ENCODE measurements around the gene PPY. TPM values are rescaled to one million over a fixed set of nuclear protein-coding genes. Genes with fewer than 3 reads are reported as not detected.

PPY gene
- total and polyA plus RNA-seq, 2 donors (not counting 1 experiment from before 2014, with no cell fraction given): not detected

GRCh38 chr17:43914451-43914850, 27.8 kb downstream of the PPY start:
- no peak overlapping the region for H2AFZ ChIP-seq (ENCODE audit: insufficient read depth, low read depth, low read length, poor library complexity, severe bottlenecking)
- H3K27me3 Mint-ChIP-seq: peaks cover 8% of the 10 kb centered on the region
- WGBS (ENCODE audit: insufficient coverage): no CpG with 5 or more reads among the region's 2 CpGs
- no peaks in the 10 kb centered on the region for H3K9me3 ChIP-seq (ENCODE audit: control extremely low read depth in 1 of 3, control insufficient read depth in 2 of 3, insufficient read depth in 1 of 3, low read length in 2 of 3)
- intact Hi-C loops (cut with micrococcal nuclease): no loop called here
- no peaks in the 10 kb centered on the region for H4K20me1 ChIP-seq (ENCODE audit: control insufficient read depth, insufficient read depth, low read length, poor library complexity, severe bottlenecking)
- no peaks in the 10 kb centered on the region for H3K36me3 ChIP-seq (replicated peaks in 1 of 2; ENCODE audit: control extremely low read depth in 1 of 2, control insufficient read depth in 1 of 2, extremely low read depth in 1 of 2, insufficient read depth in 2 of 2, low read length in 1 of 2)
- H3K4me1 ChIP-seq (ENCODE audit: control insufficient read depth in 2 of 2, insufficient read depth in 2 of 2, low read length in 2 of 2): peaks cover 11 to 18% of the 10 kb centered on the region in 2 donors
- peaks cover 0 to 8% (median 0%) of the 10 kb centered on the region in 4 experiments for H3K27me3 ChIP-seq (replicated peaks in 1 of 4; ENCODE audit: control extremely low read depth in 1 of 4, control insufficient read depth in 3 of 4, insufficient read depth in 4 of 4, low read length in 3 of 4)
- no peak for TF ChIP-seq CTCF (IDR thresholded peaks at IDR 0.05)
- no peak for TF ChIP-seq EZH2 (IDR thresholded peaks at IDR 0.05; ENCODE audit: borderline replicate concordance, insufficient read depth, low read depth, low read length, poor library complexity, severe bottlenecking)
- no peak for DNase-seq
- peaks cover 16% of the 10 kb centered on the region for H3K4me1 Mint-ChIP-seq
- ChIA-PET POLR2A (no interaction called here), CTCF (interaction anchor here (1.3 to 1.7 kb wide), 4 partner anchors 9 to 129 kb away, joined by 3 to 4 read pairs (median 4); no protein-coding TSS in a partner anchor)
- no peak overlapping the region for H3K9ac ChIP-seq (ENCODE audit: low read length)
- no peak overlapping the region for H3K27ac Mint-ChIP-seq
- H3K9me3 Mint-ChIP-seq (ENCODE audit: insufficient read depth): no peaks in the 10 kb centered on the region
- no peaks in the 10 kb centered on the region for H3K79me2 ChIP-seq (ENCODE audit: control insufficient read depth, insufficient read depth, low read length)
- no peak overlapping the region for H3K27ac ChIP-seq (ENCODE audit: low read length in 2 of 2)
- H3K4me3 ChIP-seq (ENCODE audit: control extremely low read depth in 1 of 5, extremely low read depth in 1 of 5, insufficient read depth in 1 of 5, low read depth in 2 of 5, low read length in 4 of 5): no peak overlapping the region
- no peak overlapping the region for H3K4me3 Mint-ChIP-seq
- H3K4me2 ChIP-seq (replicated peaks; ENCODE audit: low read depth, low read length, poor library complexity, severe bottlenecking): no peak overlapping the region
- ATAC-seq (ENCODE audit: low read depth): no peak

GRCh38 chr17:43913584-43913983, 28.7 kb downstream of the PPY start:
- H3K4me2 ChIP-seq (replicated peaks; ENCODE audit: low read depth, low read length, poor library complexity, severe bottlenecking): no peak overlapping the region

More at GRCh38 chr17:43913584-43913983, 28.7 kb downstream of the PPY start:
- peaks cover 10% of the 10 kb centered on the region for H3K27me3 Mint-ChIP-seq
- H3K79me2 ChIP-seq (ENCODE audit: control insufficient read depth, insufficient read depth, low read length): no peaks in the 10 kb centered on the region
- H4K20me1 ChIP-seq (ENCODE audit: control insufficient read depth, insufficient read depth, low read length, poor library complexity, severe bottlenecking): no peaks in the 10 kb centered on the region
- no peaks in the 10 kb centered on the region for H3K9me3 Mint-ChIP-seq (ENCODE audit: insufficient read depth)
- intact Hi-C loops (cut with micrococcal nuclease): no loop called here
- ATAC-seq (ENCODE audit: low read depth): no peak
- TF ChIP-seq EZH2 (IDR thresholded peaks at IDR 0.05; ENCODE audit: borderline replicate concordance, insufficient read depth, low read depth, low read length, poor library complexity, severe bottlenecking) (no peak), CTCF (IDR thresholded peaks at IDR 0.05) (no peak)
- no peak for DNase-seq
- no peak overlapping the region for H3K9ac ChIP-seq (ENCODE audit: low read length)
- no peak overlapping the region for H3K27ac ChIP-seq (ENCODE audit: low read length in 2 of 2)
- no peaks in the 10 kb centered on the region for H3K36me3 ChIP-seq (replicated peaks in 1 of 2; ENCODE audit: control extremely low read depth in 1 of 2, control insufficient read depth in 1 of 2, extremely low read depth in 1 of 2, insufficient read depth in 2 of 2, low read length in 1 of 2)
- H3K4me1 ChIP-seq (ENCODE audit: control insufficient read depth in 2 of 2, insufficient read depth in 2 of 2, low read length in 2 of 2): peaks cover 11 to 18% of the 10 kb centered on the region in 2 donors
- H3K4me3 Mint-ChIP-seq: no peak overlapping the region
- no peaks in the 10 kb centered on the region for H3K9me3 ChIP-seq (ENCODE audit: control extremely low read depth in 1 of 3, control insufficient read depth in 2 of 3, insufficient read depth in 1 of 3, low read length in 2 of 3)
- peaks cover 0 to 12% (median 1%) of the 10 kb centered on the region in 4 experiments for H3K27me3 ChIP-seq (replicated peaks in 1 of 4; ENCODE audit: control extremely low read depth in 1 of 4, control insufficient read depth in 3 of 4, insufficient read depth in 4 of 4, low read length in 3 of 4)
- ChIA-PET CTCF (interaction anchor here (1.3 to 1.7 kb wide), 3 partner anchors 10 to 130 kb away, joined by 3 to 4 read pairs (median 4); no protein-coding TSS in a partner anchor), POLR2A (no interaction called here)
- no peak overlapping the region for H2AFZ ChIP-seq (ENCODE audit: insufficient read depth, low read depth, low read length, poor library complexity, severe bottlenecking)
- H3K4me1 Mint-ChIP-seq: peaks cover 16% of the 10 kb centered on the region
- 85% methylated on average over 4 of the region's 6 CpGs for WGBS (ENCODE audit: insufficient coverage)
- no peak overlapping the region for H3K4me3 ChIP-seq (ENCODE audit: control extremely low read depth in 1 of 5, extremely low read depth in 1 of 5, insufficient read depth in 1 of 5, low read depth in 2 of 5, low read length in 4 of 5)
- no peak overlapping the region for H3K27ac Mint-ChIP-seq

Data from B cell (primary cell).